PC-9 (cell line): ENCODE results near the gene MACROD2.

Source experiments
- CTCF ChIP-seq: fragments of 200-600 bp; sonication (generic); conservative IDR thresholded peaks from 2 replicates; pipeline ENCODE4 v1.6.1; 2017; ENCODE audit warnings: mixed run types, antibody characterized with exemption, mild to moderate bottlenecking, moderate library complexity
- EZH2 ChIP-seq: fragments of 200-600 bp; sonication (generic); IDR thresholded peaks from 2 replicates; pipeline ENCODE4 v1.8.0; 2017; ENCODE audit warnings: antibody characterized with exemption, low read depth

GRCh38 chr20:14385176-14385740 lies 389.9 kb downstream of the MACROD2 start:
- TF ChIP-seq CTCF, result no peak
- TF ChIP-seq EZH2, result no peak
